ENCODE data around the gene MMP13.

DNA sequence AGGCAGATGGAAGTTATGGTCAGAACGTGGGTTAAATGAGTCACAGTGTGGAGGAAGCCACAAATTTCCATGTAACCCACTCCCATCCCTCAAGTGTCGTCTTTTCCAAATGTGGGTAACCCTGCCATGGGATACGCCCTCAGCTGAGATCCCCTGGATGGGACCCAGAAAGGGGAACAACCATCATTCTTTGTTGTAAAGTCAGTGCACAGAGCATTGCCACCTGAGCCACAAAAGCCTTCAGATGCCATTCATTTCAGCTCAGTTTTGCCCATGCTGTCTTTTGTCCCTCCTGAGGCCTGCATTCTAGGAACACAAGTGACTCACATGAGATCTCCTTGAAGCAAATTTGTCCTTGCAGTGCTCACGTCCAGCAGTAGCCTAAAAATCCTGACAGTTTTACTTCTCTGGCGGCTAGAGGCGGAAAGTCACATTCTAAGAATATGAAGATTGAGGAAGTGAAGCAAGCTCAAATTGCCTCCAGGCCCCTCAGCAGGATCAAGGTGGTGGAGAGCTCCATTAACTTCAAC lies 30.6 kb downstream of the MMP13 start:
- TF ChIP-seq GATA2 (IDR thresholded peaks at IDR 0.05; ENCODE audit: low read depth, low read length), result no peak
- no peak for TF ChIP-seq GATA3 (IDR thresholded peaks at IDR 0.05; ENCODE audit: low read depth, low read length)

All from SH-SY5Y (cell line).